ENCODE measurements around the gene ZNF33B.

The ZNF33B gene

GRCh38 chr10:42632564-42632963 lies 5.8 kb downstream of the ZNF33B start:
- Histone ChIP-seq H3K27me3 (replicated peaks; ENCODE audit: insufficient read depth, low read length) (no peaks in the 10 kb centered on the region), H3K27ac (ENCODE audit: low read length) (no peak overlapping the region), H3K9me3 (replicated peaks; ENCODE audit: insufficient read depth, low read length) (no peaks in the 10 kb centered on the region), H3K4me1 (ENCODE audit: low read length) (peaks cover 19% of the 10 kb centered on the region; the same call in 1 of the 2 replicates), H3F3A (ENCODE audit: insufficient read depth, low read length) (no peaks in the 10 kb centered on the region), H3K9ac (ENCODE audit: low read length) (no peak overlapping the region), H3K9me2 (replicated peaks; ENCODE audit: insufficient read depth, low read length) (no peaks in the 10 kb centered on the region), H4K20me1 (ENCODE audit: insufficient read depth, low read length) (no peaks in the 10 kb centered on the region), H2AFZ (ENCODE audit: low read length) (no peak overlapping the region), H3K79me2 (ENCODE audit: low read length) (peaks cover 34% of the 10 kb centered on the region), H3K4me2 (ENCODE audit: low read depth, low read length) (no peak overlapping the region), H3K36me3 (replicated peaks; ENCODE audit: insufficient read depth, low read length) (peaks cover 7% of the 10 kb centered on the region; the same call in 1 of the 2 replicates), H3K4me3 (ENCODE audit: low read length) (no peak overlapping the region)
- TF ChIP-seq EZH2 (optimal IDR thresholded peaks at IDR 0.05; ENCODE audit: low read depth, low read length): no peak
- TF ChIP-seq CTCF (IDR thresholded peaks at IDR 0.05; ENCODE audit: low read length): no peak
- no peak for TF ChIP-seq EZH2phosphoT487 (IDR thresholded peaks at IDR 0.05; ENCODE audit: low read length)
- DNase-seq: no peak

GRCh38 chr10:42630537-42631134 lies 7.7 kb downstream of the ZNF33B start:
- Histone ChIP-seq H2AFZ (ENCODE audit: low read length) (no peak overlapping the region), H3K4me2 (ENCODE audit: low read depth, low read length) (no peak overlapping the region), H3K9ac (ENCODE audit: low read length) (no peak overlapping the region), H3K9me2 (replicated peaks; ENCODE audit: insufficient read depth, low read length) (no peaks in the 10 kb centered on the region), H3K27ac (ENCODE audit: low read length) (no peak overlapping the region), H4K20me1 (ENCODE audit: insufficient read depth, low read length) (no peaks in the 10 kb centered on the region), H3K4me3 (ENCODE audit: low read length) (no peak overlapping the region), H3K4me1 (ENCODE audit: low read length) (peaks cover 14% of the 10 kb centered on the region; the same call in 1 of the 2 replicates), H3K9me3 (replicated peaks; ENCODE audit: insufficient read depth, low read length) (no peaks in the 10 kb centered on the region), H3K79me2 (ENCODE audit: low read length) (peaks cover 19% of the 10 kb centered on the region), H3K36me3 (replicated peaks; ENCODE audit: insufficient read depth, low read length) (peaks cover 10% of the 10 kb centered on the region; the same call in 1 of the 2 replicates), H3K27me3 (replicated peaks; ENCODE audit: insufficient read depth, low read length) (no peaks in the 10 kb centered on the region), H3F3A (ENCODE audit: insufficient read depth, low read length) (no peaks in the 10 kb centered on the region)
- DNase-seq: no peak
- TF ChIP-seq CTCF (IDR thresholded peaks at IDR 0.05; ENCODE audit: low read length) (no peak), EZH2phosphoT487 (IDR thresholded peaks at IDR 0.05; ENCODE audit: low read length) (no peak), EZH2 (optimal IDR thresholded peaks at IDR 0.05; ENCODE audit: low read depth, low read length) (no peak)

GRCh38 chr10:42623929-42624328 lies 14.4 kb downstream of the ZNF33B start:
- H3K9me3 ChIP-seq (replicated peaks; ENCODE audit: insufficient read depth, low read length): no peaks in the 10 kb centered on the region
- H3K4me1 ChIP-seq (ENCODE audit: low read length): no peaks in the 10 kb centered on the region
- no peak overlapping the region for H2AFZ ChIP-seq (ENCODE audit: low read length)
- no peaks in the 10 kb centered on the region for H3K27me3 ChIP-seq (replicated peaks; ENCODE audit: insufficient read depth, low read length)
- H3K27ac ChIP-seq (ENCODE audit: low read length): no peak overlapping the region
- TF ChIP-seq EZH2 (optimal IDR thresholded peaks at IDR 0.05; ENCODE audit: low read depth, low read length) (no peak), EZH2phosphoT487 (IDR thresholded peaks at IDR 0.05; ENCODE audit: low read length) (no peak), CTCF (IDR thresholded peaks at IDR 0.05; ENCODE audit: low read length) (no peak)
- H3K9ac ChIP-seq (ENCODE audit: low read length): no peak overlapping the region
- no peaks in the 10 kb centered on the region for H3F3A ChIP-seq (ENCODE audit: insufficient read depth, low read length)
- no peak for DNase-seq
- H3K4me3 ChIP-seq (ENCODE audit: low read length): no peak overlapping the region
- H3K9me2 ChIP-seq (replicated peaks; ENCODE audit: insufficient read depth, low read length): no peaks in the 10 kb centered on the region
- peaks cover 4% of the 10 kb centered on the region; the same call in 1 of the 2 replicates for H3K79me2 ChIP-seq (ENCODE audit: low read length)
- no peaks in the 10 kb centered on the region for H4K20me1 ChIP-seq (ENCODE audit: insufficient read depth, low read length)
- H3K36me3 ChIP-seq (replicated peaks; ENCODE audit: insufficient read depth, low read length): peaks cover 7% of the 10 kb centered on the region; the same call in 1 of the 2 replicates
- H3K4me2 ChIP-seq (ENCODE audit: low read depth, low read length): no peak overlapping the region
